Ishikawa (cell line): Measurements from ENCODE around the gene SH3RF3.
A peak's percentile ranks its signal among the peaks of the same experiment; 100 is the strongest.

Experiments
- CEBPB ChIP-seq: IDR thresholded peaks from 2 replicates; pipeline ENCODE4 v1.6.1; 2012
- CREB1 ChIP-seq: IDR thresholded peaks from 2 replicates; pipeline ENCODE4 v1.6.1; 2012; ENCODE audit warnings: low read depth
- EGR1 ChIP-seq: IDR thresholded peaks from 2 replicates; pipeline ENCODE4 v1.6.1; 2012
- EP300 ChIP-seq: IDR thresholded peaks from 2 replicates; pipeline ENCODE4 v1.6.1; 2012; ENCODE audit warnings: borderline replicate concordance
- FOXM1 ChIP-seq: IDR thresholded peaks from 2 replicates; pipeline ENCODE4 v1.6.1; 2012; ENCODE audit warnings: low read depth, borderline replicate concordance
- MAX ChIP-seq: IDR thresholded peaks from 2 replicates; pipeline ENCODE4 v1.6.1; 2012
- NFIC ChIP-seq: IDR thresholded peaks from 2 replicates; pipeline ENCODE4 v1.6.1; 2012
- RAD21 ChIP-seq: IDR thresholded peaks from 2 replicates; pipeline ENCODE4 v1.6.1; 2012; ENCODE audit warnings: low read depth
- TAF1 ChIP-seq: IDR thresholded peaks from 2 replicates; pipeline ENCODE4 v1.6.1; 2012; ENCODE audit warnings: low read depth, mild to moderate bottlenecking
- TCF12 ChIP-seq: IDR thresholded peaks from 2 replicates; pipeline ENCODE4 v1.6.1; 2012; ENCODE audit warnings: low read depth
- TEAD4 ChIP-seq: IDR thresholded peaks from 2 replicates; pipeline ENCODE4 v1.6.1; 2012
- USF1 ChIP-seq: IDR thresholded peaks from 2 replicates; pipeline ENCODE4 v1.6.1; 2012
- YY1 ChIP-seq: IDR thresholded peaks from 2 replicates; pipeline ENCODE4 v1.6.1; 2012; ENCODE audit warnings: low read depth
- ZBTB7A ChIP-seq: IDR thresholded peaks from 2 replicates; pipeline ENCODE4 v1.6.1; 2012; ENCODE audit warnings: low read depth
- TF ChIP-seq, protein P1 (sequence below): IDR thresholded peaks from 2 replicates; pipeline ENCODE4 v1.6.1; 2012; ENCODE audit warnings: low read depth, mild to moderate bottlenecking

SH3RF3 gene

DNA sequence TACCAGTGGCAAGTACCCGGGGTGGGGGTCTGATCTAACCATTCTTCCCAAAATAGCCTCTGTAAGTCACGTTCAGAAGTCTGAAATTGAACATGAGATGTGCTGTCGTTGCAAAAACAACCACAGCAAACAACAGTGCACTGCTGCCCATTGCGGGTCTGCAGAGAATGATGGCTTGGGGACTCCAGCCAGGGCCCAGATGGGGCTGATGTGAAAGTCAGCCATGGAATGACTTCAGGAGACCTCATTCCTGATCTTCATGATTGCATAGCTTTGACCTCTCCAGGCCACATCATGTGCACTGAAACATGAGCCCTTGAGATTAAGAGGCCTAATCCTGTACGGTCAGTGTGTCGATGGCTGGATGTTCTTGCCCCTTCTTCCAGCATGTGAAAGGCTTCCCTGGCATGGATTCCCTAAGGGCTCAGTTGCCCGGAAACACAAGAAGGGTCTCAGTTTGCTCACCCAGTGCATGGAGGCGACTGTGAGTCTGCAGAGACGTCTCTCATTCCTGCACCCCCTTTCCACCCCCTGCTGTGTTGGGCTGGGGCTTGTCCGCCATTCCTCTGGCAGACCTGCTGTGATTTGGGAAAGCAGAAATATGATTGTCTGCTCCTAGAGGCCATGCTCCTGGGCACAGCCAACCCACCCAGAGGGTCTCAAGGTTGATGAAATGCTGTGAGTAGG is 293.2 kb downstream of the SH3RF3 start:
- TF ChIP-seq RAD21, result no peak
- TF ChIP-seq YY1, result no peak
- TF ChIP-seq CEBPB, result no peak
- no peak for TF ChIP-seq NFIC
- TF ChIP-seq TEAD4, result no peak
- no peak for TF ChIP-seq TCF12
- TF ChIP-seq EP300, result no peak
- no peak for TF ChIP-seq MAX

- TF ChIP-seq FOXM1, result no peak
These were observed 293.9 kb downstream of the SH3RF3 start for GRCh38 chr2:109422758-109423500.

DNA sequence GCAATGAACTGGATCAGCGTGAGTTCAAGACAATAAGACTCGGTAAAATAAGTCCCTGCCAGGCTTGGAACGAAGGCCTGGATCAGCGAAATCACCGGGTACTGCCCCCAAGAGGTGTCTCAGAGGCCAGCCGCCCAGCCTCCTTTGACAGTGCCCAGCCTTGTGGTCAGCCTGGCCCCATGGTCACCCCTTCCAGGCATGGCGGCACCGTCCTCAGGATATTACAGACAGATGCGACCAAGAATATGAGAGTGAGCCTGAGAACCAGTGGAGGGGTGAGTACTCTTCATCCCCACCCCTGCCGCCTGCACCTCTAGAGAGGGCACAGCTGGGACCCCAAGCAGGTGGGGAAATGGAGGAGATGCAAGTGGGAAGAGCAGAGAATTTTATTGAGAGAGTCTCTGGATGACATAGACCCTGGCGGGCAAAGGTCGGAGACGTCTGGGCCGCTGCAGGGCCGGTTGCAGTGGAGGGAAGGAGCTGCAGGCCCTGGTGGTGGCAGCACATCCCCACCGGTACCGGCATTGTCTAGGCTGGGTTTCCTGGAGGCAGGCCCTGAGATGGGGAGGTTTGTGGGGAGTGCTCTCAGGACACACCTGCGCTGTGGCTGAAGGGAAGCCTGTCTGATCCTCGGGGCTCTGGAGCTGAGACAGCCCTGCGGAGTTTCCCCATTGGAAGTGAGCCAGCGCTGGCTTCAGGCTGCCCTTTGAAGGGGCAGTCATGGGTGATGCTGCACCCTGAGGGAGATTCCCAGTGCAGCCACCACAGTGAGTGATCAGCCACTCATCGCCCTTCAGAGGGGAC is 294.8 kb downstream of the SH3RF3 start:
- TF ChIP-seq RAD21 (0 out of 2 replicates have a peak, but pooled peaks have one; percentile 4), NFIC (no peak), USF1 (no peak), YY1 (no peak), FOXM1 (no peak), TAF1 (no peak), CEBPB (no peak)

DNA sequence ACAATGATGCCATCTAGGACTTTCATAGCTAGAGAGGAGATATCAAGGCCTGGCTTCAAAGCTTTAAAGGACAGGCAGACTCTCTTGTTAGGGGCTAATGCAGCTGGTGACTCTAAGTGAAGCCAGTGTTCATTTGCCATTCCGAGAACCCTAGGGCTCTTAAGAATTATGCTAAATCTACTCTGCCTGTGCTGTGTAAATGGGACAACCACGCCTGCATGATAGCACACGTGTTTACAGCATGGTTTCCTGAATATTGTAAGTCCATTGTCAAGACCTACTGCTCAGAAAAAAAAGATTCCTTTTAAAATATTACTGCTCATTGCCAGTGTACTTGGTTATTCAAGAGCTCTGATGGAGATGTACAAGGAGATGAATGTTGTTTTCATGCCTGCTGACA is 296.4 kb downstream of the SH3RF3 start:
- TF ChIP-seq TAF1 (no peak), EP300 (no peak), TEAD4 (no peak), CEBPB (no peak), MAX (no peak), YY1 (no peak), CREB1 (no peak), NFIC (no peak), ZBTB7A (no peak), EGR1 (no peak), RAD21 (no peak), FOXM1 (no peak), USF1 (no peak), TCF12 (no peak)
- TF ChIP-seq, protein P1, sequence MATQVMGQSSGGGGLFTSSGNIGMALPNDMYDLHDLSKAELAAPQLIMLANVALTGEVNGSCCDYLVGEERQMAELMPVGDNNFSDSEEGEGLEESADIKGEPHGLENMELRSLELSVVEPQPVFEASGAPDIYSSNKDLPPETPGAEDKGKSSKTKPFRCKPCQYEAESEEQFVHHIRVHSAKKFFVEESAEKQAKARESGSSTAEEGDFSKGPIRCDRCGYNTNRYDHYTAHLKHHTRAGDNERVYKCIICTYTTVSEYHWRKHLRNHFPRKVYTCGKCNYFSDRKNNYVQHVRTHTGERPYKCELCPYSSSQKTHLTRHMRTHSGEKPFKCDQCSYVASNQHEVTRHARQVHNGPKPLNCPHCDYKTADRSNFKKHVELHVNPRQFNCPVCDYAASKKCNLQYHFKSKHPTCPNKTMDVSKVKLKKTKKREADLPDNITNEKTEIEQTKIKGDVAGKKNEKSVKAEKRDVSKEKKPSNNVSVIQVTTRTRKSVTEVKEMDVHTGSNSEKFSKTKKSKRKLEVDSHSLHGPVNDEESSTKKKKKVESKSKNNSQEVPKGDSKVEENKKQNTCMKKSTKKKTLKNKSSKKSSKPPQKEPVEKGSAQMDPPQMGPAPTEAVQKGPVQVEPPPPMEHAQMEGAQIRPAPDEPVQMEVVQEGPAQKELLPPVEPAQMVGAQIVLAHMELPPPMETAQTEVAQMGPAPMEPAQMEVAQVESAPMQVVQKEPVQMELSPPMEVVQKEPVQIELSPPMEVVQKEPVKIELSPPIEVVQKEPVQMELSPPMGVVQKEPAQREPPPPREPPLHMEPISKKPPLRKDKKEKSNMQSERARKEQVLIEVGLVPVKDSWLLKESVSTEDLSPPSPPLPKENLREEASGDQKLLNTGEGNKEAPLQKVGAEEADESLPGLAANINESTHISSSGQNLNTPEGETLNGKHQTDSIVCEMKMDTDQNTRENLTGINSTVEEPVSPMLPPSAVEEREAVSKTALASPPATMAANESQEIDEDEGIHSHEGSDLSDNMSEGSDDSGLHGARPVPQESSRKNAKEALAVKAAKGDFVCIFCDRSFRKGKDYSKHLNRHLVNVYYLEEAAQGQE, result no peak

- TF ChIP-seq, protein P1, result no peak
- TF ChIP-seq MAX (no peak), CREB1 (no peak), ZBTB7A (no peak), TCF12 (no peak), RAD21 (no peak), FOXM1 (no peak), TAF1 (no peak), CEBPB (no peak), NFIC (no peak), EGR1 (no peak), EP300 (no peak), TEAD4 (no peak), USF1 (no peak), YY1 (no peak)
These were observed 298.7 kb downstream of the SH3RF3 start for GRCh38 chr2:109427661-109428091.
